ENCODE results near the gene SETBP1.

Gene SETBP1

DNA sequence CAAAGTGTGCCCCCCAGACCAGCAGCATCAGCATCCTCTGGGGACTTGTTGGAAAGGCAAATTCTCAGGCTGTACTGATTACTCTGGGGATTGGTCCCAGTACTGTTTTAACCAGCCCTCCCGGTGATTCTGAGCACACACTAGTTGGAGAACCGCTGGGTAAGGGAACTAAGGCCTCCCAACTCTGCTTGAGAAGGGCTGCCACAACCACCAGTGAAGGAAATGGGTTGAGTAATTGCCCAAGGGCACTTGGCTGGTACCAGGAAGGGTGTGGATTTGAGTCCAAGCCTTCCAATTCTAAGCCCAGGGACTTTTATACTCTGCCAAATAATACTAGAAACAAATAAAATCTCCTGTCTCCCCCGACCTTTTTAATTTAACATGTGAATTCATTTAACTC lies 219.9 kb downstream of the SETBP1 start:
- peak overlapping the region in 10 of 11 experiments; percentile 9 to 64 (median 40); a peak in 14 of 22 replicates for H3K4me2 ChIP-seq
- H4K20me1 ChIP-seq: no peaks in the 10 kb centered on the region

GRCh38 chr18:44901283-44901682 lies 220.6 kb downstream of the SETBP1 start:
- no peak for TF ChIP-seq Cebpa-rat (IDR thresholded peaks at IDR 0.05)

More for the DNA sequence above, 219.9 kb downstream of the SETBP1 start:
- H3K4me3 ChIP-seq: no peak overlapping the region
- H3K9ac ChIP-seq: no peak overlapping the region
- no peak for TF ChIP-seq Cebpa-rat (IDR thresholded peaks at IDR 0.05)
- H3K27ac ChIP-seq: no peak overlapping the region
- H3K27me3 ChIP-seq: no peaks in the 10 kb centered on the region
- H3K36me3 ChIP-seq: 0 out of 22 replicates have a peak, but pooled peaks cover 0 to 3% (median 0%) of the 10 kb centered on the region in 11 experiments
- H3K9me3 ChIP-seq (replicated peaks in 1 of 11): peaks cover 0 to 9% (median 0%) of the 10 kb centered on the region in 11 experiments; a peak in 4 of 22 replicates
- H3K4me1 ChIP-seq: peaks cover 4 to 11% (median 6%) of the 10 kb centered on the region in 10 experiments; a peak in 16 of 20 replicates

GRCh38 chr18:44903327-44903726 lies 222.6 kb downstream of the SETBP1 start:
- no peak for TF ChIP-seq Cebpa-rat (IDR thresholded peaks at IDR 0.05)
- Histone ChIP-seq H3K36me3 (0 out of 22 replicates have a peak, but pooled peaks cover 0 to 3% (median 0%) of the 10 kb centered on the region in 11 experiments), H3K27me3 (no peaks in the 10 kb centered on the region), H3K4me2 (no peak overlapping the region), H4K20me1 (no peaks in the 10 kb centered on the region), H3K27ac (no peak overlapping the region), H3K4me3 (no peak overlapping the region), H3K9ac (no peak overlapping the region), H3K9me3 (replicated peaks in 1 of 11) (peaks cover 0 to 9% (median 0%) of the 10 kb centered on the region in 11 experiments; a peak in 4 of 22 replicates), H3K4me1 (peaks cover 4 to 11% (median 6%) of the 10 kb centered on the region in 10 experiments; a peak in 16 of 20 replicates)

More at GRCh38 chr18:44901283-44901682, 220.6 kb downstream of the SETBP1 start:
- no peaks in the 10 kb centered on the region for H4K20me1 ChIP-seq
- peaks cover 4 to 11% (median 6%) of the 10 kb centered on the region in 10 experiments; a peak in 16 of 20 replicates for H3K4me1 ChIP-seq
- H3K27ac ChIP-seq: no peak overlapping the region
- H3K36me3 ChIP-seq: 0 out of 22 replicates have a peak, but pooled peaks cover 0 to 3% (median 0%) of the 10 kb centered on the region in 11 experiments
- no peak overlapping the region for H3K9ac ChIP-seq
- peak overlapping the region in 1 of 11 experiments; percentile 1; a peak in 1 of 22 replicates for H3K4me2 ChIP-seq
- peaks cover 0 to 9% (median 0%) of the 10 kb centered on the region in 11 experiments; a peak in 4 of 22 replicates for H3K9me3 ChIP-seq (replicated peaks in 1 of 11)
- no peak overlapping the region for H3K4me3 ChIP-seq
- no peaks in the 10 kb centered on the region for H3K27me3 ChIP-seq

- H3K4me1 ChIP-seq: peaks cover 13 to 23% (median 17%) of the 10 kb centered on the region in 10 experiments
- no peak overlapping the region for H3K9ac ChIP-seq
- peaks cover 0 to 9% (median 0%) of the 10 kb centered on the region in 11 experiments; a peak in 4 of 22 replicates for H3K9me3 ChIP-seq (replicated peaks in 1 of 11)
- no peak overlapping the region for H3K4me3 ChIP-seq
- H3K27me3 ChIP-seq: no peaks in the 10 kb centered on the region
- no peak for TF ChIP-seq Cebpa-rat (IDR thresholded peaks at IDR 0.05)
- H3K27ac ChIP-seq: no peak overlapping the region
- H4K20me1 ChIP-seq: no peaks in the 10 kb centered on the region
- H3K4me2 ChIP-seq: no peak overlapping the region
- 0 out of 22 replicates have a peak, but pooled peaks cover 0 to 3% (median 0%) of the 10 kb centered on the region in 11 experiments for H3K36me3 ChIP-seq
Measured at GRCh38 chr18:44904768-44905167, 224.1 kb downstream of the SETBP1 start.

- Histone ChIP-seq H3K4me2 (peak overlapping the region; percentile 32 to 83 (median 55)), H3K9ac (no peak overlapping the region)
- TF ChIP-seq Cebpa-rat (IDR thresholded peaks at IDR 0.05): no peak
Measured at GRCh38 chr18:44909191-44909719, 228.6 kb downstream of the SETBP1 start.

DNA sequence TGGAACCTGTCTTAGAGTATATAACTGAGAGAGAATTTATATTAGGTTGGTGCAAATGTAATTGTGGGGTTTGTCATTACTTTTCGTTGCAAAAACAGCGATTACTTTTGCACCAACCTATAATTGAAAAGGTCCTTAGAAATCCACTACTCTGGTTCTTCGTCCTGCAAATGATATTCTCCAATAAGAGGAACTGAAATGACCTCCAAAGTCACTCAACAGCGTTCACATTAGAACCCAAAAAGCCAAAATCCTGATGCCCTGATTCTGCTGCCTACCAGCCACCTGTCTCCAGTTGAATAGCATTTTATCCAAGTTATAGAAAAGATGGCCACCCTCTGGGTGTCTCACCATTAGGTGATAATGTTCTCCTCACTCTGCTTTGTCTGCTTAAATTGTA lies 230.6 kb downstream of the SETBP1 start:
- Histone ChIP-seq H3K9ac (no peak overlapping the region), H4K20me1 (no peaks in the 10 kb centered on the region), H3K9me3 (replicated peaks in 1 of 11) (no peaks in the 10 kb centered on the region; a peak in 1 of 22 replicates), H3K27me3 (no peaks in the 10 kb centered on the region), H3K4me3 (no peak overlapping the region), H3K4me2 (peak overlapping the region in 6 of 11 experiments; percentile 11 to 75 (median 71); a peak in 9 of 22 replicates), H3K4me1 (peaks cover 18 to 62% (median 50%) of the 10 kb centered on the region in 10 experiments), H3K36me3 (no peaks in the 10 kb centered on the region), H3K27ac (no peak overlapping the region)
- TF ChIP-seq Cebpa-rat (IDR thresholded peaks at IDR 0.05): no peak

More at GRCh38 chr18:44909191-44909719, 228.6 kb downstream of the SETBP1 start:
- peaks cover 0 to 9% (median 0%) of the 10 kb centered on the region in 11 experiments; a peak in 4 of 22 replicates for H3K9me3 ChIP-seq (replicated peaks in 1 of 11)
- H3K4me3 ChIP-seq: no peak overlapping the region
- 0 out of 22 replicates have a peak overlapping the region, but pooled peaks of 1 of the 11 experiments have one; percentile 0 for H3K27ac ChIP-seq
- no peaks in the 10 kb centered on the region for H4K20me1 ChIP-seq
- H3K4me1 ChIP-seq: peaks cover 18 to 57% (median 50%) of the 10 kb centered on the region in 10 experiments
- no peaks in the 10 kb centered on the region for H3K27me3 ChIP-seq
- H3K36me3 ChIP-seq: 0 out of 22 replicates have a peak, but pooled peaks cover 0 to 3% (median 0%) of the 10 kb centered on the region in 11 experiments

- H3K27ac ChIP-seq: no peak overlapping the region
- no peaks in the 10 kb centered on the region for H4K20me1 ChIP-seq
- H3K9me3 ChIP-seq (replicated peaks in 1 of 11): no peaks in the 10 kb centered on the region; a peak in 1 of 22 replicates
- no peaks in the 10 kb centered on the region for H3K36me3 ChIP-seq
- H3K4me3 ChIP-seq: no peak overlapping the region
- no peak overlapping the region for H3K9ac ChIP-seq
- H3K27me3 ChIP-seq: no peaks in the 10 kb centered on the region
- peak overlapping the region in 7 of 11 experiments; percentile 11 to 75 (median 71); a peak in 10 of 22 replicates for H3K4me2 ChIP-seq
- no peak for TF ChIP-seq Cebpa-rat (IDR thresholded peaks at IDR 0.05)
- peaks cover 18 to 63% (median 50%) of the 10 kb centered on the region in 10 experiments for H3K4me1 ChIP-seq
Measured at GRCh38 chr18:44911773-44912172, 231.1 kb downstream of the SETBP1 start.

- peaks cover 18 to 74% (median 53%) of the 10 kb centered on the region in 10 experiments for H3K4me1 ChIP-seq
- 0 out of 22 replicates have a peak overlapping the region, but pooled peaks of 1 of the 11 experiments have one; percentile 8 for H3K9ac ChIP-seq
- H3K27me3 ChIP-seq: no peaks in the 10 kb centered on the region
- 0 out of 22 replicates have a peak overlapping the region, but pooled peaks of 1 of the 11 experiments have one; percentile 18 for H3K27ac ChIP-seq
- H3K4me3 ChIP-seq: no peak overlapping the region
- no peaks in the 10 kb centered on the region for H3K36me3 ChIP-seq
- H3K4me2 ChIP-seq: peak overlapping the region; percentile 22 to 75 (median 62); a peak in 20 of 22 replicates
- H4K20me1 ChIP-seq: no peaks in the 10 kb centered on the region
- H3K9me3 ChIP-seq (replicated peaks in 1 of 11): no peaks in the 10 kb centered on the region; a peak in 1 of 22 replicates
- TF ChIP-seq Cebpa-rat (IDR thresholded peaks at IDR 0.05): no peak
Measured at GRCh38 chr18:44912740-44913478, 232.2 kb downstream of the SETBP1 start.
